Neural progenitor cell (in vitro differentiated cells): Measurements from ENCODE around the gene BTBD7. TPM values are rescaled to one million over a fixed set of nuclear protein-coding genes. Genes with fewer than 3 reads are reported as not detected.
"Not testable (repeated sequence)": the region's sequence is repeated elsewhere in the genome, so short reads cannot be mapped to it uniquely, and the experiment has no call there.

Source experiments
- DNase-seq: peaks from one replicate; pipeline ENCODE4 v3.0.0-alpha.2; 2016; ENCODE audit warnings: low spot score
- H2AFZ ChIP-seq: fragments of 200-600 bp; sonication (generic); replicated peaks from 2 replicates; pipeline ENCODE4 v1.6.1; 2016; ENCODE audit warnings: antibody characterized with exemption
- H3F3A ChIP-seq: fragments of 200-600 bp; sonication (generic); 2 replicates; pipeline ENCODE4 v1.6.1; 2016; ENCODE audit warnings: antibody characterized with exemption, low read depth
- H3K27ac ChIP-seq: fragments of 200-600 bp; sonication (generic); 2 replicates; pipeline ENCODE4 v1.5.1; 2016; ENCODE audit warnings: mild to moderate bottlenecking
- H3K27me3 ChIP-seq: fragments of 200-600 bp; sonication (generic); 2 replicates; pipeline ENCODE4 v1.6.1; 2016; ENCODE audit warnings: mild to moderate bottlenecking, moderate library complexity
- H3K36me3 ChIP-seq: fragments of 200-600 bp; sonication (generic); 2 replicates; pipeline ENCODE4 v1.5.1; 2016
- H3K4me1 ChIP-seq: fragments of 200-600 bp; sonication (generic); 2 replicates; pipeline ENCODE4 v1.6.1; 2016; ENCODE audit warnings: mixed run types
- H3K4me2 ChIP-seq: fragments of 200-600 bp; sonication (generic); 2 replicates; pipeline ENCODE4 v1.6.1; 2016
- H3K4me3 ChIP-seq: fragments of 200-600 bp; sonication (generic); 2 replicates; pipeline ENCODE4 v1.5.1; 2016
- H3K79me2 ChIP-seq: fragments of 200-600 bp; sonication (generic); 2 replicates; pipeline ENCODE4 v1.6.1; 2016; ENCODE audit warnings: low read depth
- H3K9ac ChIP-seq: fragments of 200-600 bp; sonication (generic); 2 replicates; pipeline ENCODE4 v1.6.1; 2016
- H3K9me3 ChIP-seq: fragments of 200-600 bp; sonication (generic); 2 replicates; pipeline ENCODE4 v1.5.1; 2016; ENCODE audit warnings: low read depth
- H4K20me1 ChIP-seq: fragments of 200-600 bp; sonication (generic); 2 replicates; pipeline ENCODE4 v1.6.1; 2016; ENCODE audit warnings: low read depth
- H3K27ac Mint-ChIP-seq: 3 replicates; pipeline ENCODE4 v1.8.0; 2021; ENCODE audit warnings: mixed read lengths
- H3K27me3 Mint-ChIP-seq: 2 replicates; pipeline ENCODE4 v1.8.0; 2022; ENCODE audit warnings: low read depth, mild to moderate bottlenecking, inconsistent platforms, moderate library complexity, mixed read lengths; ENCODE audit not compliant: insufficient read depth
- H3K36me3 Mint-ChIP-seq: 3 replicates; pipeline ENCODE4 v1.8.0; 2021; ENCODE audit warnings: mixed read lengths
- H3K4me1 Mint-ChIP-seq: 3 replicates; pipeline ENCODE4 v1.8.0; 2021; ENCODE audit warnings: mixed read lengths
- H3K4me3 Mint-ChIP-seq: 3 replicates; pipeline ENCODE4 v1.8.0; 2021; ENCODE audit warnings: mild to moderate bottlenecking, moderate library complexity, mixed read lengths
- H3K9me3 Mint-ChIP-seq: 3 replicates; pipeline ENCODE4 v1.8.0; 2020; ENCODE audit warnings: mixed read lengths
- CTCF ChIP-seq: fragments of 200-600 bp; sonication (generic); IDR thresholded peaks from 2 replicates; pipeline ENCODE4 v1.5.1; 2017; ENCODE audit warnings: antibody characterized with exemption, mild to moderate bottlenecking
- EZH2 ChIP-seq: fragments of 200-600 bp; sonication (generic); IDR thresholded peaks from 2 replicates; pipeline ENCODE4 v1.6.1; 2017; ENCODE audit warnings: antibody characterized with exemption, mild to moderate bottlenecking, moderate library complexity
- EZH2phosphoT487 ChIP-seq: fragments of 200-600 bp; sonication (generic); IDR thresholded peaks from 2 replicates; pipeline ENCODE4 v1.6.1; 2017; ENCODE audit warnings: antibody characterized with exemption
- total RNA-seq: library from RNA; depleted of rRNA; stranded (reverse); fragments of >200 nt; gene quantifications from 2 replicates; pipeline ENCODE4 v1.2.3, GENCODE V29; 2015; ENCODE audit warnings: low replicate concordance

BTBD7 gene
- total RNA-seq, 1 donor from 2014 or later: 44.7 TPM

GRCh38 chr14:93240678-93241000 lies 92.2 kb downstream of the BTBD7 start:
- no peaks in the 10 kb centered on the region for H3K27me3 Mint-ChIP-seq
- no peak overlapping the region for H2AFZ ChIP-seq
- no peak overlapping the region for H3K4me3 Mint-ChIP-seq
- TF ChIP-seq EZH2 (no peak), EZH2phosphoT487 (no peak), CTCF (no peak)
- H3F3A ChIP-seq: no peaks in the 10 kb centered on the region
- no peak overlapping the region for H3K4me2 ChIP-seq
- H4K20me1 ChIP-seq: peaks cover 3% of the 10 kb centered on the region
- no peaks in the 10 kb centered on the region for H3K36me3 ChIP-seq
- H3K4me1 ChIP-seq: no peaks in the 10 kb centered on the region
- no peaks in the 10 kb centered on the region for H3K9me3 Mint-ChIP-seq
- no peaks in the 10 kb centered on the region for H3K79me2 ChIP-seq
- no peak overlapping the region for H3K27ac Mint-ChIP-seq
- H3K27me3 ChIP-seq: no peaks in the 10 kb centered on the region
- no peaks in the 10 kb centered on the region for H3K4me1 Mint-ChIP-seq
- no peaks in the 10 kb centered on the region for H3K9me3 ChIP-seq
- no peak overlapping the region for H3K9ac ChIP-seq
- no peak overlapping the region for H3K4me3 ChIP-seq
- H3K27ac ChIP-seq: no peak overlapping the region
- peaks cover 17% of the 10 kb centered on the region for H3K36me3 Mint-ChIP-seq
- no peak for DNase-seq

GRCh38 chr14:93239869-93240677 lies 92.8 kb downstream of the BTBD7 start:
- Mint-ChIP-seq H3K9me3 (no peaks in the 10 kb centered on the region), H3K27me3 (no peaks in the 10 kb centered on the region), H3K36me3 (peaks cover 14% of the 10 kb centered on the region), H3K4me3 (no peak overlapping the region), H3K27ac (no peak overlapping the region), H3K4me1 (no peaks in the 10 kb centered on the region)
- Histone ChIP-seq H3K4me3 (no peak overlapping the region), H3K4me1 (no peaks in the 10 kb centered on the region), H3K27ac (no peak overlapping the region), H4K20me1 (peaks cover 3% of the 10 kb centered on the region), H3K36me3 (no peaks in the 10 kb centered on the region), H3K4me2 (no peak overlapping the region), H3K9ac (no peak overlapping the region), H3F3A (no peaks in the 10 kb centered on the region), H2AFZ (no peak overlapping the region), H3K9me3 (no peaks in the 10 kb centered on the region), H3K79me2 (no peaks in the 10 kb centered on the region), H3K27me3 (no peaks in the 10 kb centered on the region)
- no peak for DNase-seq
- TF ChIP-seq EZH2 (no peak), EZH2phosphoT487 (no peak), CTCF (no peak)

GRCh38 chr14:93234798-93235197 lies 98.0 kb downstream of the BTBD7 start:
- Mint-ChIP-seq H3K4me3 (no peak overlapping the region), H3K27me3 (no peaks in the 10 kb centered on the region), H3K9me3 (no peaks in the 10 kb centered on the region), H3K4me1 (peaks cover 3% of the 10 kb centered on the region), H3K27ac (no peak overlapping the region), H3K36me3 (peaks cover 2% of the 10 kb centered on the region)
- peaks cover 3% of the 10 kb centered on the region for H4K20me1 ChIP-seq
- TF ChIP-seq CTCF: no peak
- no peak for TF ChIP-seq EZH2
- no peak for TF ChIP-seq EZH2phosphoT487
- H3K27ac ChIP-seq: no peak overlapping the region
- no peaks in the 10 kb centered on the region for H3K27me3 ChIP-seq
- H3K4me3 ChIP-seq: no peak overlapping the region
- no peaks in the 10 kb centered on the region for H3K79me2 ChIP-seq
- H3K9me3 ChIP-seq: no peaks in the 10 kb centered on the region
- H3K4me2 ChIP-seq: no peak overlapping the region
- no peaks in the 10 kb centered on the region for H3F3A ChIP-seq
- H3K36me3 ChIP-seq: no peaks in the 10 kb centered on the region
- H2AFZ ChIP-seq: no peak overlapping the region
- H3K9ac ChIP-seq: no peak overlapping the region
- peak; percentile 13 for DNase-seq
- no peaks in the 10 kb centered on the region for H3K4me1 ChIP-seq

GRCh38 chr14:93233078-93233477 lies 99.8 kb downstream of the BTBD7 start:
- not testable (repeated sequence) for H3K4me3 ChIP-seq, H3K4me1 ChIP-seq, H3K4me2 ChIP-seq, H3K27ac Mint-ChIP-seq, H3K27me3 Mint-ChIP-seq, H3K9me3 Mint-ChIP-seq, H3K4me3 Mint-ChIP-seq, H3K79me2 ChIP-seq, H3K27me3 ChIP-seq, H3F3A ChIP-seq, H3K36me3 Mint-ChIP-seq, H3K4me1 Mint-ChIP-seq, H2AFZ ChIP-seq, H4K20me1 ChIP-seq, H3K36me3 ChIP-seq, H3K27ac ChIP-seq, H3K9me3 ChIP-seq, H3K9ac ChIP-seq, DNase-seq
